Stimulated activated CD8-positive, alpha-beta memory T cell treated with anti-CD3 and anti-CD28 coated beads, Interleukin-15, amount 100 ng/mL, for 1 hour (primary cell): ENCODE results near the gene RNF115.
"Not testable (repeated sequence)": the region's sequence is repeated elsewhere in the genome, so short reads cannot be mapped to it uniquely, and the experiment has no call there.

Experiments
- DNase-seq: peaks from one replicate; pipeline ENCODE4 v3.0.0-alpha.2; 2020; ENCODE audit warnings: low read depth

The RNF115 gene

GRCh38 chr1:145823565-145824498, at the start of gene RNF115, which contains the start of gene POLR3C:
Gene RNF115 (minus strand): TSS chr1:145824095. CDS start chr1:145823873, 222 bp downstream.
Gene POLR3C (plus strand): TSS chr1:145824200. CDS start chr1:145825777, 1,577 bp downstream.
- DNase-seq: peak; percentile 71

- no peak for DNase-seq
Measured at GRCh38 chr1:145871994-145872924, 48.4 kb upstream of the RNF115 start.

- DNase-seq: no peak
Measured at GRCh38 chr1:145868232-145868631, 44.3 kb upstream of the RNF115 start.

GRCh38 chr1:145863282-145864018, 39.6 kb upstream of the RNF115 start:
- DNase-seq: no peak

GRCh38 chr1:145859491-145860023, 35.7 kb upstream of the RNF115 start:
- peak; percentile 62 for DNase-seq

DNA sequence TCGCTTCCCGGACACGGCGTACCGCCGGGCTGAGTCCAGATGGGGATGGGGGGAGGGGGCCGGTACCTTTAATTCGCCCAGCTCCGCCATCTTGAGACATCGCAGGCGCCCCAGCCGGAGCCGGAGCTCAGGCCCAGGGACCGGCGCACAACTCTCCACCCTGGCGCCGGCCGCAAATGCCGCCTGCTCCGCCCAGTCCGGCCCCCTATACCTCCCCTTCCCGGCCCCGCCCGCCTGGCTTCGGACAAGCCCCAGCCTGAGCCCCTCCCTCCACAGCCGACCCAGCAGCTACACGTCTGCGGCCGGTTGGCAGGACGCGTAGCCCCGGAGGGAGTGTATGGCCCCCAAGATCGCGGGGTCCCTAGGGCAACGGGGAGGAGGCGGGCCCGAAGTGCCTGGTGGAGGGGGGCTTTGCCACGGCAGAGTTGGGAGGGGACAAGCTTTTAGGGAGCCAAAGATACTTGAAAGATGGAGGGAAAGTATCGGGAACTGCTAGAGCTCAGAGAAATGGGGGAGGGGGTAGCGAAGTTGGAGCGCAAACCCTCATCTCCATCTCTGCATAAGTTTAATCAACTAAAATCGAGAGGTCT, 35.1 kb upstream of the RNF115 start, which contains the start of gene PIAS3:
PIAS3 (minus strand) TSS at position 181 of the 590 bp plus-strand sequence; CDS start at position 90, 91 bp downstream.
- DNase-seq: peak; percentile 66

DNA sequence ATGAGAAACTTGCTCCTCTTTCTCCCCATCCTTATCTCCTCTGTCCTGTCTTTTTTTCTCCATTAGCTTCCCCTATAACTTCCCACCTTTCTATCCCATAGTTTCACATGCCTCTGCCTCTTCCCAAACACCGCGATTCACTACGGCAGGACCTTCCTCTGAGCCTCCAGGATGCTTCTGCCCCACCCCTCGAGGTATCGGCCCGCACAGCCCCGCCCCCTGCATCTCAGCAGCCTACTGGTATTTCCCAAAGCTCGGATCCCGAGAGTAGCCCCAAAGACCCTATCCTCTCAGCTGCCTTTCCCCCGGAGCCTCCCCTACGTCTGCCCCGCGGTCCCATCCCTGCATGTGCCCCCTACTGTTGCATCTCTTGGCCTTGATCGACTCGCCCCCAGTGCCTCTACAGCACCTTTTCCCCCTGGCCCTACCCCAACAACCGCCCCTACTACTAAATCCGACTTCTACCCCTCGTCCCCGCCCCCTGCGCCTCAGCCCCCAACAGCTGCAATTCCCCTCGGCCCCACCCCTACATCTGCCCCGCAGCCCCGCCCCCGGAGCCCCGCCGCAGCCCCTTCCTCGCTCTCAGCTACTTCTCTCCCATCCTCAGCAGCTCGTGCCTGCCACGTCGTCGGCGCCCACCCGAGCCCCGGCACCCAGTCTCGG, 34.5 kb upstream of the RNF115 start:
- DNase-seq: peak; percentile 26

- no peak for DNase-seq
Measured at GRCh38 chr1:145857170-145857569, 33.3 kb upstream of the RNF115 start.

DNA sequence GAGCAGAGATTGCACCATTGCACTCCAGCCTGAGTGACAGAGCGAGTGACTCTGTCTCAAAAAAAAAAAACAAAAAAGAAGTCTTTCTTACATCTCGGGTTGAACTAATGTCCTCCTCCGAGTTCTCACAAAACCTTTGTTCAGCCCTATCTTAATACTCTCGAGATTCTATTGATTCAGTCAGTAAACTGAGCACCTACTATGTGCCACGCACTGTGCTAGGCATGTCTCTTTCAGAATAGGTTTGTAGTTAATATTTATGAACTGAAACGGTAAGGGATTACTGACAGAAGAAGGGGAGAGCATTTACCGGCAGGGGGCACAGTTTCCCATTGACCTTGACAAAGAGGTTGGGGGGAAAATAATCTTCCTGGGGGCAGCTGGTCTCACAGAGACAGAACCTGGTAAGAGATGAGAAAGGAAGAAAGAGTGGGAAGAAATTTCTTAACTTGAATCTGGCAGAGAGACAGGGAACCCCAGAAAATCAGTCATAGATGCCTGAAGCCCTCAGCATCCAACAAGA, 31.6 kb upstream of the RNF115 start:
- no peak for DNase-seq

DNA sequence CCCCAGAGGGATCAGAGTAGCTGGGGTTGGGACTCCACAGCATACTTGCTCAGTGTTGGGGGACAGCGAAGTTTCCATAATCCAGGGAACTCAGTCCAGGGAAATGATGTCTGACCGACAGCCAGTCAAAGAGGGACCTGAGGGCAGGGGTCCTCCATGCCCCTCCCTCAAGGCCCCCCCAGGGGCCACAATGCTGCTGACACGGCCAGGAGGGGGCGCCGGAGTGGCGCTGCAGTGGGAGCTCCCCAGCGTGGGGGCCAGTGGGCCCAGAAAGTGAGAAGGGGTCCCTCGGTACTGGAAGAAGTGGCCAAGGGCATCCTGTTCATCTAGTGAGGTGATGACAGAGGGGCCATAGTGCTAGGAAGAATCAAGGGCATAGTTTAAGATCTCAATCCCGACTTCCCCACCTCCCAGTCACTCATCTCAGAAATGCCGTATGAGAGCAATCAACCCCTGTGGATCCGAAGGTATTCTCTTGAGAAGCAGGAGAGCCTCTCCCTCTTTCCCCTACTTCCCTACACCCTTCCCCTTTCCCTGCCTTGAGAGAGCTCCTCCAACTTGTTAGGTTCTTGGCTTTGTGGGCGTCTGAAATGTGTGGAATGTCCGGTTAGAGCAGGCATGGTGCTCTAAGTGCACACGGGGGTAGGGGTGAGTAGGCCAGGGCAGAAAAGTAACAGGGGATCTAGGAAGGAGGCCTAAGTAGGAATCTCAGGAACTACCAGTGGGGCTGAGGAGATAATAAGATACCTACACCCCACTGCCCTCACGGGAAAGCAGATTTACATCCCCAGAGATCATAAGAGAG, 25.7 kb upstream of the RNF115 start:
- DNase-seq: no peak

DNA sequence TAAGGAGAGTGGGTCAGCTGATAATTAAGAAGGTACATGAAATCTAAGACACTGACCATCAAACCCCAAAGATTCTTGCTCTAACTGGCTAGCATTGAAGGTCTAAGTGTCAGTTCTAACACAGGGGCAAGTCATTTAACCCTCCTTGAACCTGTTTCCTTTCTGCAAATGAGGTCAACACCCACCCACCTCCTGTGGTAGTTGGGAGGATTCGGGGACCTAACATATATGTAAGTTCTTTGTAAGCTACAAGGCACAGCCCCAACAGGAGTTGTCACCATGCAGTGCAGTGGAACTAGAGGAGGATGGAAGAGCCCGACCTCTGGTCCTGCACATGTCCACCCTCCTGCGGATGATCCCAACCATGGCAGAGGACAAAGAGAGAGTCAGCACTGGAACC, 23.9 kb upstream of the RNF115 start:
- no peak for DNase-seq

GRCh38 chr1:145846201-145846612, 22.3 kb upstream of the RNF115 start:
- DNase-seq: no peak

DNA sequence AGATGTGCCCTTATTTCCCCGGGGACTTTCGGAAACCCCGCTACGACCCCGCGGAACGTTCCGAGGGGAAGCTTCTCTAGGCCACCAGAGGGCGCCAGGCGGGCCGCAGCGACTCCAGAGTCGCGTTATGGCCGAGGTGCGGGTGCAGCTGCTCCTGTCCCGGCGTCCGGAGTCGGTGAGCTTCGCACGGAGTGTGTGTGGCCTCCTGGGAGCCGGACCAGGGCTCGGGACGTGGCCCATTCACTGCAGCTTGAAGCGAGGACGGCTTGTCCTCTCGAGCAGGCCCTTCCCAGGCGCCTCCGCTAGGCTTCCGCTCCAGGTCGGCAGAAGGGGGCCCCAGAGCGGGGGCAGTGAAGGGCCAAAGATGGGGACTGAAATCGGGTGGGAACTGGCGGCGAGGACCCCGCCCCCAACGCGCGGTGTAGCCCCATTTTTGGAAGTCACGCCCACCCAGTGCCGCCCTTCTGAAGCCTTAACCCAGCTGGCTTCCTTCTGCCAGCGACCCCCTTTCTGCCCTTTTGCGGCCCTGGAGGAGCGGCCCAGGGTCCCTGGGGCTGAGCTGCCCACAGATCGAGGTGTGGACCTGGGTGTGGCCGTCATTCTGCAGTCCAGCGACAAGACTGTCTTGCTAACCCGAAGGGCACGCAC, 21.7 kb upstream of the RNF115 start, which contains the start of gene NUDT17:
NUDT17 (plus strand) TSS at position 117 of the 648 bp plus-strand sequence; CDS start at position 128, 11 bp downstream.
- peak; percentile 64 for DNase-seq

DNA sequence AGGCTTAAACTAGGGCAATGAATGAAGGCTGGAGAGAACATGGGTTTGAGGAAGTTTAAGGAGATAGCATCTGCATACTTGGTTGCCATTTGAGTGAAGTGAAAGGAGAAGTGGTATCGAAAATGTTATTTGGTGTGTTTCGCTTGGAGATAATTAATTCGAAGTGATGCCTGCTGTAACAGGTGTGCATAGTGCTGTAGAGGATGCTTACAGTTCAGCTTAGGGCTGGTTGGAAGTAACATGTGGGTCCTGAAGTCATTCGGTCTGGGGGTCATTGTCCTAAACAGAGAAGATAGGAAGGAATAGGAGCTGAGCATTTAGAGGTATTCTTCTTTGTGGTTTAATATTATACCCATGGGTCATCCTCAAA, 21.2 kb upstream of the RNF115 start:
- DNase-seq: no peak

DNA sequence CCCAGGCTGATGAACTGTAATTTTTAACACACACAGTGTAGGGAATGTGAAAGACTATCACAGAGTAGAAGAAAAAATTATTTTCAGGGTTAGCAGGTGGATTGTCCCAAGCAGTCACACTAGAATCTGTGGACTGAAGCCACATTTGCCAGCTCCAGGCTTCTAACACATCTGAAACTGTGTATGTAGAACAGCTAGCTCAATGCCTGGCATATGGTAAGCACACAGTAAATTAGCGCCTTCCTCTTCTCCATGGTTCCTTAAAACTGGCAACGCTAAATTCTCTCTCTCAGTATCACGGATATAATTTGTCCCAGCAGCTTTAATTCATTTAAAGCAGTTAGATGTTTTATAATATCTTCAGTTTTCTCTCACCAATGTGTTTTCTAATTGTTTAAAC, 19.1 kb upstream of the RNF115 start:
- no peak for DNase-seq

DNA sequence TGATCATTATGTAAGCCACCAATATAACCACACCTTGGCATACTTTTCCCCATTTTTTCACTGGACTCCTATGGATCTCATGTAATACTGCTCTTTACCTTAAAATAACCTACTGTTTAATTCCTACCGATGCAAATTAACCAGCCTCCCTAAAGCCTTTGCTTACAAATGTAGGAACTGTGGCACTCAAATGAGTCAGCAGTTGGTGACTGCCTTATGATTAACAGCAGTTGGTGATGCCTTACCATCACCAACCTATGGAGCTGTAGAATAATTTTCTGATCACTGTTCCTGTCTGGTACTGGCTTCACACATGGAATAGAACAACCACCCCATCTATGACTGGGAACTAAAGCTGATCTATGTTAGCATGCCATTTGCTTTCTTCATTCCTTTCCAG, 13.8 kb upstream of the RNF115 start:
- no peak for DNase-seq

DNA sequence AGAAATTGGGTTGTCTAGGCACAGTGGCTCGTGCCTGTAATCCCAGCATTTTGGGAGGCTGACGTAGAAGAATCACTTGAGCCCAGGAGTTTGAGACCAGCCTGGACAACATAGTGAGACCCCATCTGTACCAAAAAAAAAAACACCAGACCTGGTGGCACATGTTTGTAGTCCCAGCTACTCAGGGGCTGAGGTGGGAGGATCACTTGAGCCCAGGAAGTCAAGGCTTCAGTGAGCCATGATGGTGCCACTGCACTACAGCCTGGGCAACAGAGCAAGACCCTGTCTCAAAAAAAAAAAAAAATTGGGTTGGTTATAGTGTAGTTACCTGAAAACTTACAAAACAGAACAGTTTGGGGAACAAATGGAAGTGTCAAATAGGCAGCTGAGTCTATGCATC, 6.9 kb upstream of the RNF115 start:
- DNase-seq: not testable (repeated sequence)

DNA sequence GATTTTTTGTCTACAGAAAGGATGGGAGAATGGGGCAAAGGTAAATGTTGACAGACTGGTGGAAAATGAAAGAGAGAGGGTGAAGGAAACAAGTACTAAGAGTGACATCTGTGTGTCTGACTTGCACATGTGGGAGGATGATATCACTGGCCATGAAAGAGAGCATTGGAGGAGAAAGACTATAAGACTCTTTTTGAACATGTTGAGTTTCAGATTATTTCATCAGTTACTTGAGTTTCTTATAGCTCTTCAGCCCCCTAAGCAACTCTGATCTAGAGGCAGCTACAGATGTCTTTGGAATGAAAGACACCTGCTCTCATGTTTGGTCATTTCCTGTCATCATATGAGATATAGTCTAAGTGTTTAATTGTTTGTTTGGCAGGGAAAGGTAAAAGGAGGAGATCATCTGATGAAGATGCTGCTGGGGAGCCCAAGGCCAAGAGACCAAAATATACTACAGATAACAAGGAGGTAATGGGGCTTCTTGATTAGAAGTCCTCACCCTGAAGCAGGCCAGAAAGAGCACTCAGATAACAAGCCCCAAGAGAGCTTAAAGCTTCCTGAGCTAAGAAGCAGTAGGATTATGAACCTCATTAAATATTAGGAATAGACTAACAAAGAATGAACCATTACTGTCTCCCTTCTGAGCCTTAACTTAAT, 4.6 kb upstream of the RNF115 start:
- no peak for DNase-seq
